Prostate gland (tissue), 2 donors: ENCODE measurements around the gene MTFR1L.

Experiments used
- CTCF ChIP-seq, 4 experiments: fragments of 200-600 bp in 2 of 4; fragments of 450-650 bp in 2 of 4; sonication (generic) in 2 of 4; IDR thresholded peaks; 1 replicate in 3 of 4; 2 replicates in 1 of 4; pipeline ENCODE4 v1.5.1; 2016 to 2019; ENCODE audit warnings: antibody characterized with exemption in 4 of 4, mild to moderate bottlenecking in 2 of 4, moderate library complexity in 2 of 4
- POLR2A ChIP-seq: fragments of 450-650 bp; IDR thresholded peaks from one replicate; pipeline ENCODE4 v1.6.1; 2016; ENCODE audit warnings: antibody characterized with exemption, mild to moderate bottlenecking
- POLR2AphosphoS5 ChIP-seq: sonication (generic); formaldehyde crosslinking; IDR thresholded peaks from one replicate; pipeline ENCODE4 v1.6.1; 2017; ENCODE audit warnings: antibody characterized with exemption

GRCh38 chr1:25772692-25773245, 47.0 kb upstream of the MTFR1L start:
- no peak for TF ChIP-seq CTCF (IDR thresholded peaks at IDR 0.05)
- TF ChIP-seq POLR2A = no peak
- no peak for TF ChIP-seq POLR2AphosphoS5
